WI38 (cell line): ENCODE results near the gene MCM7.
A peak's percentile ranks its signal among the peaks of the same experiment; 100 is the strongest.
"Not testable (repeated sequence)": the region's sequence is repeated elsewhere in the genome, so short reads cannot be mapped to it uniquely, and the experiment has no call there.

ENCODE experiments used
- H3K4me3 ChIP-seq: 2 replicates; pipeline ENCODE4 v1.5.1; 2011; ENCODE audit warnings: low read depth, mild to moderate bottlenecking, control low read depth, low read length
- CTCF ChIP-seq: IDR thresholded peaks from 2 replicates; pipeline ENCODE4 v1.5.1; 2012; ENCODE audit warnings: low read depth, mild to moderate bottlenecking, control low read depth, low read length

Gene MCM7

GRCh38 chr7:100137851-100138760 lies 36.9 kb upstream of the MCM7 start:
- no peak for TF ChIP-seq CTCF
- H3K4me3 ChIP-seq, result no peak overlapping the region

- peak; percentile 91 for TF ChIP-seq CTCF
- no peak overlapping the region for H3K4me3 ChIP-seq
These were observed 31.5 kb upstream of the MCM7 start for GRCh38 chr7:100132697-100133151.

GRCh38 chr7:100132126-100132525 lies 30.9 kb upstream of the MCM7 start:
- TF ChIP-seq CTCF, result no peak

GRCh38 chr7:100130608-100131453 lies 29.6 kb upstream of the MCM7 start:
- no peak overlapping the region for H3K4me3 ChIP-seq

More at GRCh38 chr7:100132126-100132525, 30.9 kb upstream of the MCM7 start:
- no peak overlapping the region for H3K4me3 ChIP-seq

GRCh38 chr7:100130220-100130607 lies 29.0 kb upstream of the MCM7 start:
- not testable (repeated sequence) for H3K4me3 ChIP-seq

More at GRCh38 chr7:100130608-100131453, 29.6 kb upstream of the MCM7 start:
- peak; percentile 61; the same call in 1 of the 2 replicates for TF ChIP-seq CTCF

GRCh38 chr7:100128637-100128963 lies 27.4 kb upstream of the MCM7 start:
- no peak for TF ChIP-seq CTCF
- H3K4me3 ChIP-seq, result no peak overlapping the region

- peak overlapping the region; percentile 83 for H3K4me3 ChIP-seq
- no peak for TF ChIP-seq CTCF
These were observed 26.9 kb upstream of the MCM7 start for GRCh38 chr7:100127866-100128636.
